ENCODE data around the gene SCAPER. TPM values are rescaled to one million over a fixed set of nuclear protein-coding genes. Genes with fewer than 3 reads are reported as not detected.

SCAPER gene
- total RNA-seq, 6 donors from 2014 or later, result 14.4 to 67.1 (median 27.6) TPM

DNA sequence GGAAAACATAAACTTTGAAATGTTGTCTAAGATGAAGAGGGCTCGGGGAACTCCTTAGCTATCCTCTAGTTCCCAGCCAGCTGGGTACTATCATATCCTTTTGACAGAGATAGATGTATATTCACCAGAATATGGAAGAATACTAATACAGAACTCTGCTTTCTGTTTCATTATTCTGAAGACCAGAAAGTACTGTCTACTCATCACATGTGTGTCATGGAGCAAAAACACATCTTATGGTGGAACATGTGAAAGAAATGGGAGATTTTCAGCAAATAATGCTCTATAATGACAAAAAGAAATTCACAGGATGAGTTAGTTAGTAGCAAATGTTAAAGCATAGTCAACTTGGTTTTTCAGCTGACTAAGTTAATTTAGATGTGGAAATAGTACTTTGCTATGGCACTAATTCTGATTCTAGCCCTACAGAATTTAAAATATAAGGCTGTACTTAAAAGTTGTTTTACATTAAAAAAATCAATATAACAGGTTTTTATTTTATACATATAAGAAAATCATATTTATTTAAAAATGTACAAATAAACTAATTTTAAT is 552.0 kb downstream of the SCAPER start:
- ATAC-seq (ENCODE audit: low FRiP score in 2 of 2) (no peak), DNase-seq (no peak)
- TF ChIP-seq, protein P1, sequence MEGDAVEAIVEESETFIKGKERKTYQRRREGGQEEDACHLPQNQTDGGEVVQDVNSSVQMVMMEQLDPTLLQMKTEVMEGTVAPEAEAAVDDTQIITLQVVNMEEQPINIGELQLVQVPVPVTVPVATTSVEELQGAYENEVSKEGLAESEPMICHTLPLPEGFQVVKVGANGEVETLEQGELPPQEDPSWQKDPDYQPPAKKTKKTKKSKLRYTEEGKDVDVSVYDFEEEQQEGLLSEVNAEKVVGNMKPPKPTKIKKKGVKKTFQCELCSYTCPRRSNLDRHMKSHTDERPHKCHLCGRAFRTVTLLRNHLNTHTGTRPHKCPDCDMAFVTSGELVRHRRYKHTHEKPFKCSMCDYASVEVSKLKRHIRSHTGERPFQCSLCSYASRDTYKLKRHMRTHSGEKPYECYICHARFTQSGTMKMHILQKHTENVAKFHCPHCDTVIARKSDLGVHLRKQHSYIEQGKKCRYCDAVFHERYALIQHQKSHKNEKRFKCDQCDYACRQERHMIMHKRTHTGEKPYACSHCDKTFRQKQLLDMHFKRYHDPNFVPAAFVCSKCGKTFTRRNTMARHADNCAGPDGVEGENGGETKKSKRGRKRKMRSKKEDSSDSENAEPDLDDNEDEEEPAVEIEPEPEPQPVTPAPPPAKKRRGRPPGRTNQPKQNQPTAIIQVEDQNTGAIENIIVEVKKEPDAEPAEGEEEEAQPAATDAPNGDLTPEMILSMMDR (IDR thresholded peaks at IDR 0.05), result no peak
- TF ChIP-seq EP300 (IDR thresholded peaks at IDR 0.05) (no peak), POLR2AphosphoS5 (IDR thresholded peaks at IDR 0.05) (no peak), POLR2A (IDR thresholded peaks at IDR 0.05) (no peak)
- no peaks in the 10 kb centered on the region for H3K27me3 ChIP-seq
- no peak overlapping the region for H3K27ac ChIP-seq
- WGBS, 2 donors, result 97 to 98% methylated on average over 1 of the region's 1 CpG
- H3K4me1 ChIP-seq, result no peaks in the 10 kb centered on the region
- no peaks in the 10 kb centered on the region for H3K36me3 ChIP-seq
- H3K4me3 ChIP-seq, result no peak overlapping the region
- no peaks in the 10 kb centered on the region for H3K9me3 ChIP-seq

DNA sequence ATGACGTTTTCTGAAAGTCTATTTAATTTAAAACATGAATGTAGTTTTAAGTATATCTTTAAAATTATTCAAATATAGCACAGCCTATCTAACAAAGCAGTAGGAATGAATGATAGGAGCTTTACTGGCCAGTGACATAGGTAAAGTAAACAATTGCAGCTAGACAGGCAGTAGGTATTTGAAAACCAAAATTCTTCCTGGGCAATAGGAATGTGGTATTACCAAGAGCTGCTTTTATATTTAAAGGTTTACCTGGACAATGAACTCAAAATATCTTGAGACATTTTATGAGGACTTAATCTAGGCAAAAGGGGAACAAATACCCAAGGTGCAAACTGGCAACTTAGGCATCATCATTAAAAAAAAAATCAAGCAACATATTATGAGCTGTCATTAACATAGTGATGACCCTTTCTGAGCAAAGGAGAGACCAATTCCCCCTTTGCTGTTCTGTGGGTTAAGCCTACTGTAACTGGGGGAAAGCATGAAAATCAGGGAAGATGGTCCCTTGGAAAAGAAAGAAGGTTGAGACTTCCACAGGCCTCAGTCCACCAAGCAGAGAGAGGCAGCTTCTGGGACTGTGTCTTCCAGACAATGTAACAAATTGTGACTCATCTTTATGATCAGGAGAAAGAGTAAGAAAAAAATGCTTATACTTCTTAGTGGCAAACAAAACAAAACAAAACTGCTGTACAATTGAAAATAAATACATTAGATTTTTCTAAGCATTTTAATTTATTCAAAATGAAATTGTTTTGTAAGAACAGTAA is 555.7 kb downstream of the SCAPER start:
- DNase-seq (no peak), ATAC-seq (ENCODE audit: low FRiP score in 2 of 2) (no peak)
- TF ChIP-seq EP300 (IDR thresholded peaks at IDR 0.05) (no peak), POLR2AphosphoS5 (IDR thresholded peaks at IDR 0.05) (no peak), POLR2A (IDR thresholded peaks at IDR 0.05) (no peak)
- TF ChIP-seq, protein P1 (IDR thresholded peaks at IDR 0.05), result no peak
- Histone ChIP-seq H3K36me3 (no peaks in the 10 kb centered on the region), H3K4me1 (peaks cover 18 to 20% (median 18%) of the 10 kb centered on the region in 4 donors), H3K27ac (no peak overlapping the region), H3K4me3 (no peak overlapping the region), H3K9me3 (no peaks in the 10 kb centered on the region), H3K27me3 (peaks cover 2 to 35% (median 23%) of the 10 kb centered on the region in 4 donors)
- WGBS, 2 donors, result 93 to 100% methylated on average over 1 of the region's 1 CpG

DNA sequence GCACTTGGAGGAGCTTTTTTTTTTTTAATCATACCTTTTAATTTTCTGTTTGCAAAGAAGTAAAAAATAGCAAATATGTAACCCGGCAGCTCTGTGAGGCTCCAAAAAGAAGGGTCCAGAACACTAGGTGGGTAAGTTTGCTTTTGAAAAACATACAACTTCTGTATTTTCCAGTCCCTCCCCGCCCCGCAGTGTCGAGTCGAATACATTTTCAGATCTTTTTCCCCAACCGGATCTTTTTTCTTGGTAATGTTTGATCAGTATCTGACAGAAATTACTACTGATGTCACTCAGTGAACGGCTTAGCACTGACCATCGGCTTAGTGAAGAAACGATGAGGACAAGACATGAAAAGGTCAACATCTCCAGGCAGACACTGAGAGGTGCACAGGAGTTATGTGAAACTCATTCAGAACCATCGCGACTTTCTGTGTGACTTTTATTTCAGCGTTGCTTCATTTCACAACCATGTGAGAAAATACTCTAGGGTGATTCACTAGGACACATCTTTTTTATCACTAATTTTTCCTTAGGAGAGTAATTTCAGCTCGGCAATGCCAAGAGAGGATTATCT is 557.6 kb downstream of the SCAPER start:
- TF ChIP-seq, protein P1 (IDR thresholded peaks at IDR 0.05), result no peak
- TF ChIP-seq EP300 (IDR thresholded peaks at IDR 0.05), result no peak
- TF ChIP-seq POLR2A (IDR thresholded peaks at IDR 0.05), result no peak
- TF ChIP-seq POLR2AphosphoS5 (IDR thresholded peaks at IDR 0.05), result no peak
- DNase-seq, result no peak
- Histone ChIP-seq H3K9me3 (peaks cover 0 to 2% (median 0%) of the 10 kb centered on the region in 4 donors), H3K36me3 (no peaks in the 10 kb centered on the region), H3K27me3 (peaks cover 3 to 52% (median 34%) of the 10 kb centered on the region in 4 donors), H3K27ac (no peak overlapping the region), H3K4me1 (peaks cover 23 to 29% (median 27%) of the 10 kb centered on the region in 4 donors), H3K4me3 (peak overlapping the region in 1 of 4 donors; percentile 57)
- 74 to 81% methylated on average over 13 of the region's 13 CpGs for WGBS, 2 donors
- ATAC-seq (ENCODE audit: low FRiP score in 2 of 2), result no peak

GRCh38 chr15:76346669-76347481 is 558.3 kb downstream of the SCAPER start:
- Histone ChIP-seq H3K4me3 (peak overlapping the region in 3 of 4 donors; percentile 33 to 57 (median 50)), H3K27ac (no peak overlapping the region), H3K9me3 (peaks cover 0 to 5% (median 0%) of the 10 kb centered on the region in 4 donors), H3K4me1 (peaks cover 28 to 36% (median 34%) of the 10 kb centered on the region in 4 donors), H3K36me3 (no peaks in the 10 kb centered on the region), H3K27me3 (peaks cover 3 to 59% (median 41%) of the 10 kb centered on the region in 4 donors)
- ATAC-seq (ENCODE audit: low FRiP score in 2 of 2) (peak in 1 of 2 donors; percentile 37), DNase-seq (peak in 1 of 2 donors; percentile 85)
- 18% methylated on average over 24 to 50 of the region's 74 CpGs for WGBS, 2 donors
- TF ChIP-seq, protein P1 (IDR thresholded peaks at IDR 0.05), result no peak
- TF ChIP-seq POLR2A (IDR thresholded peaks at IDR 0.05) (no peak), EP300 (IDR thresholded peaks at IDR 0.05) (no peak), POLR2AphosphoS5 (IDR thresholded peaks at IDR 0.05) (no peak)

Measured in upper lobe of left lung (tissue), 6 donors.